Measurements from ENCODE around the gene SCNN1B. TPM values are rescaled to one million over a fixed set of nuclear protein-coding genes. Genes with fewer than 3 reads are reported as not detected.
A peak's percentile ranks its signal among the peaks of the same experiment; 100 is the strongest.

The SCNN1B gene
- total and polyA plus RNA-seq, 12 donors: 0.11 to 0.38 (median 0.22) TPM; not detected in 4

DNA sequence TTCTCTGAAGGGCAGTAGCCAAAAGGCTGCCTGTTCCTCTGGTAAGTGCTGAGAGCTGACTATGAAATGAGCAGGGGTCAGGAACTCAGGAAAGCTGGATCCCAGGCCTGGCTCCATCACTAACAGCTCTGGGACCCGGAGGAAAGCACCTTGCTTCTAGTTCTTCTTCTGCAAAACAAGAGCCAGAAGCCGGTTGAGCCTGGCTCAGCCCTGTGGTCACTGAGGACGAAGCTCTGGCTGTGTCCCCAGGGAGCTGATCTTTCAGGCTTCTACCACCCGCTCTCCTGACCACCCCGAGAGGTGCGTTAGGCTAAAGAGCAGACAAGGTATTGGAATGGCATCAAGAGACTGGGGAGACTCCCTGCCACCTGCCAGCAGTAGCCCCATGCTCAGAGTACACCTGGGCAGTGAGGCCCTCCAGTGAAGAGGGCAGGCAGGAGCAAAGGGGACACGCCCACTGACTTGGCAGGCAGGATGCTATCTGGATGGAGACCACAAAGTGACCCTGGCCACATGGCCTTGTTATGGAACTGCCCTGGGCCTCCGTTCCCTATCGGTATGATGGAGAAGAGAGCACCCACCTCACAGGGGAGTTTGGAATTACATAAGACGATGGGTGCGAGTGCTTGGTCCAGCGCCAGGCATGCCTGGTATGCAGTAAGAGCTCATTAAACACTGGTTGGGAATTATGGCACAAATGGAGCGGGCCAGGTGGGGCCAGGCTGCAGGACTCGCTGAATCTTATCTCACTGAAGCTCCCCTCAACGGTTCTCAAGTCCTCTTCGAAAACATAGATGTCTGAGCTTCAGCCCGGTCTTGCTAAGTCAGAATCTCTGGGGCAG lies 89.5 kb downstream of the SCNN1B start:
- peaks cover 0 to 21% (median 13%) of the 10 kb centered on the region in 9 donors for H3K4me1 ChIP-seq
- peaks cover 0 to 89% (median 31%) of the 10 kb centered on the region in 9 donors for H3K36me3 ChIP-seq
- no peak overlapping the region for H3K27ac ChIP-seq
- TF ChIP-seq, protein P1, sequence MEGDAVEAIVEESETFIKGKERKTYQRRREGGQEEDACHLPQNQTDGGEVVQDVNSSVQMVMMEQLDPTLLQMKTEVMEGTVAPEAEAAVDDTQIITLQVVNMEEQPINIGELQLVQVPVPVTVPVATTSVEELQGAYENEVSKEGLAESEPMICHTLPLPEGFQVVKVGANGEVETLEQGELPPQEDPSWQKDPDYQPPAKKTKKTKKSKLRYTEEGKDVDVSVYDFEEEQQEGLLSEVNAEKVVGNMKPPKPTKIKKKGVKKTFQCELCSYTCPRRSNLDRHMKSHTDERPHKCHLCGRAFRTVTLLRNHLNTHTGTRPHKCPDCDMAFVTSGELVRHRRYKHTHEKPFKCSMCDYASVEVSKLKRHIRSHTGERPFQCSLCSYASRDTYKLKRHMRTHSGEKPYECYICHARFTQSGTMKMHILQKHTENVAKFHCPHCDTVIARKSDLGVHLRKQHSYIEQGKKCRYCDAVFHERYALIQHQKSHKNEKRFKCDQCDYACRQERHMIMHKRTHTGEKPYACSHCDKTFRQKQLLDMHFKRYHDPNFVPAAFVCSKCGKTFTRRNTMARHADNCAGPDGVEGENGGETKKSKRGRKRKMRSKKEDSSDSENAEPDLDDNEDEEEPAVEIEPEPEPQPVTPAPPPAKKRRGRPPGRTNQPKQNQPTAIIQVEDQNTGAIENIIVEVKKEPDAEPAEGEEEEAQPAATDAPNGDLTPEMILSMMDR (IDR thresholded peaks at IDR 0.05): no peak
- ATAC-seq (peak in 1 of 8 donors; percentile 22), DNase-seq (no peak)
- no peaks in the 10 kb centered on the region for H3K9me3 ChIP-seq
- H3K27me3 ChIP-seq: no peaks in the 10 kb centered on the region
- H3K4me3 ChIP-seq: no peak overlapping the region
- intact Hi-C loops (cut with DNase I): loop anchor here in 1 of 10 donors (10.0 kb wide), 1 partner anchor 67 kb away; no protein-coding TSS in a partner anchor
- WGBS, 2 donors: 92 to 93% methylated on average over 17 of the region's 17 CpGs

- peaks cover 0 to 21% (median 13%) of the 10 kb centered on the region in 9 donors for H3K4me1 ChIP-seq
- H3K27me3 ChIP-seq: no peaks in the 10 kb centered on the region
- peaks cover 0 to 92% (median 34%) of the 10 kb centered on the region in 9 donors for H3K36me3 ChIP-seq
- intact Hi-C loops (cut with DNase I): loop anchor here in 1 of 10 donors (10.0 kb wide), 1 partner anchor 67 kb away; no protein-coding TSS in a partner anchor
- no peaks in the 10 kb centered on the region for H3K9me3 ChIP-seq
- TF ChIP-seq, protein P1 (IDR thresholded peaks at IDR 0.05): no peak
- DNase-seq (no peak), ATAC-seq (no peak)
- no peak overlapping the region for H3K27ac ChIP-seq
- H3K4me3 ChIP-seq: no peak overlapping the region
- WGBS, 2 donors: 96% methylated on average over 6 of the region's 6 CpGs
These were observed 90.1 kb downstream of the SCNN1B start for GRCh38 chr16:23392223-23392600.

DNA sequence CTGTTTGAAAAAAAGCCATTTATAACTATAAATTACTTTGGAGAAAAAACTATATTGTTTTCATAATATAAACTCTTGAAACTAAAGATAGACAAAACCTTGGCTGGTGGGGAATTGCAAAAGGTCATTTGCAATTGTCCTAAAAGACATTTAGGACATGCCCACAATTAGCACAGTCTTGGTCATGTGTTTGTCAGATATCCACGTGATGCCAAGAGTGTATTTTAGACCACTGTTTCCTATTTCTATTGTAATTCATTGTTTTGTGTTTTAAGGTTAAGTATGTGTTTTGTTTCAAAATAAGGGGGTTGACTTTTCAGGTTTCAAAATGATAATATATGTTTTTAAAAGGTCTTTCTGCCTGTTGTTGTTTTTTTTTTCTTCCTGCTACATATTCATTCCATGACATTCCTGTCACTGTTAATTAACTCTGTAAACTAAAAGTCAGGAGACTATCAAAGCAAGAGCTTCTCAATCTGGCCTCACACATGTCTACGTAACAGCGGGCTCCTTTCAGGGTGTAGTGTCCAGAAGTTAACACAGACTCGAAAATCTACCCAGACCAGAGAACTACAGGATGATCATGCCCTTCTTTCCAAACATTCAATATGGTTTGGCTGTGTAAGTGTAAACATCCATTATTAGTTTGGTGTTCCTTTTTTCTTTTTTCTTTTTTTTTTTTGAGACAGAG lies 92.2 kb downstream of the SCNN1B start:
- Histone ChIP-seq H3K36me3 (peaks cover 0 to 94% (median 33%) of the 10 kb centered on the region in 9 donors), H3K4me1 (peaks cover 0 to 30% (median 13%) of the 10 kb centered on the region in 9 donors), H3K4me3 (no peak overlapping the region), H3K9me3 (no peaks in the 10 kb centered on the region), H3K27ac (peak overlapping the region in 4 of 10 donors; percentile 44 to 52 (median 46)), H3K27me3 (no peaks in the 10 kb centered on the region)
- intact Hi-C loops (cut with DNase I): loop anchor here in 1 of 10 donors (10.0 kb wide), 1 partner anchor 69 kb away; no protein-coding TSS in a partner anchor
- TF ChIP-seq, protein P1 (IDR thresholded peaks at IDR 0.05): no peak
- 70 to 72% methylated on average over 4 of the region's 4 CpGs for WGBS, 2 donors
- peak in 1 of 8 donors; percentile 44 for ATAC-seq
- DNase-seq: no peak

GRCh38 chr16:23395732-23396131 lies 93.6 kb downstream of the SCNN1B start:
- Histone ChIP-seq H3K27me3 (no peaks in the 10 kb centered on the region), H3K36me3 (peaks cover 0 to 94% (median 26%) of the 10 kb centered on the region in 9 donors), H3K4me3 (no peak overlapping the region), H3K27ac (no peak overlapping the region), H3K9me3 (no peaks in the 10 kb centered on the region), H3K4me1 (peaks cover 0 to 30% (median 13%) of the 10 kb centered on the region in 9 donors)
- TF ChIP-seq, protein P1 (IDR thresholded peaks at IDR 0.05): no peak
- 91 to 93% methylated on average over 6 of the region's 6 CpGs for WGBS, 2 donors
- intact Hi-C loops (cut with DNase I): loop anchor here in 1 of 10 donors (10.0 kb wide), 1 partner anchor 71 kb away; no protein-coding TSS in a partner anchor
- ATAC-seq (no peak), DNase-seq (no peak)

Data from heart right ventricle (tissue), 16 donors.